Muscle layer of colon (tissue), 2 donors: Measurements from ENCODE around the gene SPIRE1.

Experiments
- H3K27ac ChIP-seq: one replicate; pipeline ENCODE4 v1.7.0; 2013; ENCODE audit warnings: low read depth, mild to moderate bottlenecking, low read length, moderate library complexity
- H3K27me3 ChIP-seq, 2 donors: one replicate each; pipeline ENCODE4 v1.7.0; 2013; ENCODE audit warnings: low read length in 2 of 2, mild to moderate bottlenecking in 2 of 2; ENCODE audit not compliant: insufficient read depth in 2 of 2, control insufficient read depth in 1 of 2
- H3K36me3 ChIP-seq: one replicate; pipeline ENCODE4 v1.7.0; 2013; ENCODE audit warnings: mild to moderate bottlenecking, low read length; ENCODE audit not compliant: insufficient read depth
- H3K4me1 ChIP-seq: one replicate; pipeline ENCODE4 v1.7.0; 2013; ENCODE audit warnings: mild to moderate bottlenecking, low read length; ENCODE audit not compliant: insufficient read depth
- H3K4me3 ChIP-seq, 2 donors: one replicate each; pipeline ENCODE4 v1.7.0; 2013; ENCODE audit warnings: low read length in 2 of 2, low read depth in 1 of 2, mild to moderate bottlenecking in 1 of 2, moderate library complexity in 1 of 2
- H3K9ac ChIP-seq: one replicate; pipeline ENCODE4 v1.7.0; 2013; ENCODE audit warnings: low read length
- H3K9me3 ChIP-seq: one replicate; pipeline ENCODE4 v1.7.0; 2013; ENCODE audit warnings: mild to moderate bottlenecking, low read length
- donor health status: abdominal sarcoma.
- donor health status: Adenocarcinoma of cecum.

SPIRE1 gene

GRCh38 chr18:12406371-12407111 is 251.4 kb downstream of the SPIRE1 start:
- H3K27me3 ChIP-seq, result no peaks in the 10 kb centered on the region
- H3K36me3 ChIP-seq, result no peaks in the 10 kb centered on the region
- H3K4me1 ChIP-seq, result peaks cover 6% of the 10 kb centered on the region
- H3K27ac ChIP-seq, result no peak overlapping the region
- no peak overlapping the region for H3K4me3 ChIP-seq
- H3K9ac ChIP-seq, result no peak overlapping the region
- no peaks in the 10 kb centered on the region for H3K9me3 ChIP-seq

- Histone ChIP-seq H3K27ac (no peak overlapping the region), H3K4me3 (no peak overlapping the region), H3K27me3 (no peaks in the 10 kb centered on the region), H3K36me3 (no peaks in the 10 kb centered on the region), H3K9ac (no peak overlapping the region), H3K4me1 (peaks cover 6% of the 10 kb centered on the region), H3K9me3 (no peaks in the 10 kb centered on the region)
These were observed 252.8 kb downstream of the SPIRE1 start for GRCh38 chr18:12405066-12405465.

- Histone ChIP-seq H3K36me3 (no peaks in the 10 kb centered on the region), H3K9me3 (no peaks in the 10 kb centered on the region), H3K4me3 (no peak overlapping the region), H3K9ac (no peak overlapping the region), H3K27ac (no peak overlapping the region), H3K27me3 (no peaks in the 10 kb centered on the region), H3K4me1 (peaks cover 4% of the 10 kb centered on the region)
These were observed 254.1 kb downstream of the SPIRE1 start for GRCh38 chr18:12403601-12404506.

- Histone ChIP-seq H3K4me3 (no peak overlapping the region), H3K9ac (no peak overlapping the region), H3K27me3 (no peaks in the 10 kb centered on the region), H3K36me3 (no peaks in the 10 kb centered on the region), H3K4me1 (no peaks in the 10 kb centered on the region), H3K9me3 (no peaks in the 10 kb centered on the region), H3K27ac (no peak overlapping the region)
These were observed 256.0 kb downstream of the SPIRE1 start for GRCh38 chr18:12401881-12402280.

GRCh38 chr18:12399231-12399630 is 258.7 kb downstream of the SPIRE1 start:
- Histone ChIP-seq H3K9me3 (no peaks in the 10 kb centered on the region), H3K4me1 (no peaks in the 10 kb centered on the region), H3K27ac (no peak overlapping the region), H3K4me3 (no peak overlapping the region), H3K36me3 (no peaks in the 10 kb centered on the region), H3K27me3 (no peaks in the 10 kb centered on the region), H3K9ac (no peak overlapping the region)

GRCh38 chr18:12398625-12399024 is 259.3 kb downstream of the SPIRE1 start:
- no peaks in the 10 kb centered on the region for H3K9me3 ChIP-seq
- H3K27ac ChIP-seq, result no peak overlapping the region
- no peaks in the 10 kb centered on the region for H3K4me1 ChIP-seq
- H3K4me3 ChIP-seq, result no peak overlapping the region
- H3K9ac ChIP-seq, result no peak overlapping the region
- no peaks in the 10 kb centered on the region for H3K27me3 ChIP-seq
- H3K36me3 ChIP-seq, result no peaks in the 10 kb centered on the region

- no peaks in the 10 kb centered on the region for H3K27me3 ChIP-seq
- H3K36me3 ChIP-seq, result no peaks in the 10 kb centered on the region
- no peaks in the 10 kb centered on the region for H3K9me3 ChIP-seq
- H3K9ac ChIP-seq, result no peak overlapping the region
- H3K4me3 ChIP-seq, result no peak overlapping the region
- H3K4me1 ChIP-seq, result no peaks in the 10 kb centered on the region
- H3K27ac ChIP-seq, result no peak overlapping the region
These were observed 260.1 kb downstream of the SPIRE1 start for GRCh38 chr18:12397793-12398192.

- no peaks in the 10 kb centered on the region for H3K36me3 ChIP-seq
- no peaks in the 10 kb centered on the region for H3K4me1 ChIP-seq
- no peak overlapping the region for H3K4me3 ChIP-seq
- no peak overlapping the region for H3K27ac ChIP-seq
- H3K27me3 ChIP-seq, result no peaks in the 10 kb centered on the region
- H3K9ac ChIP-seq, result no peak overlapping the region
- no peaks in the 10 kb centered on the region for H3K9me3 ChIP-seq
These were observed 260.7 kb downstream of the SPIRE1 start for GRCh38 chr18:12397254-12397653.
